GM12878 (cell line): ENCODE measurements around the gene KIAA0319L.

ENCODE experiments used
- MEF2A ChIP-seq: IDR thresholded peaks from 2 replicates; pipeline ENCODE4 v1.6.1; 2011; ENCODE audit warnings: low read depth, mild to moderate bottlenecking, low read length, moderate library complexity; ENCODE audit not compliant: insufficient read depth
- POLR2A ChIP-seq: IDR thresholded peaks from 2 replicates; pipeline ENCODE4 v1.6.1; 2011; ENCODE audit warnings: low read depth, mild to moderate bottlenecking, low read length
- POLR2AphosphoS5 ChIP-seq: IDR thresholded peaks from 2 replicates; pipeline ENCODE4 v1.6.1; 2011; ENCODE audit warnings: mild to moderate bottlenecking, low read length, inconsistent platforms
- REST ChIP-seq: IDR thresholded peaks from 2 replicates; pipeline ENCODE4 v1.6.1; 2012; ENCODE audit warnings: mild to moderate bottlenecking, low read depth, low read length
- RFX5 ChIP-seq: IDR thresholded peaks from 2 replicates; pipeline ENCODE4 v1.6.1; 2011; ENCODE audit warnings: low read depth, low read length, improper control_type of control experiment
- SRF ChIP-seq, 2 experiments: IDR thresholded peaks; 2 replicates each; pipeline ENCODE4 v1.6.1; 2011; ENCODE audit warnings: low read depth in 2 of 2, low read length in 2 of 2, mild to moderate bottlenecking in 1 of 2, moderate library complexity in 1 of 2
- TBL1XR1 ChIP-seq: IDR thresholded peaks from 2 replicates; pipeline ENCODE4 v1.6.1; 2012; ENCODE audit warnings: low read depth, low read length, improper control_type of control experiment
- YBX1 ChIP-seq: fragments of 450-650 bp; IDR thresholded peaks from 2 replicates; pipeline ENCODE4 v1.6.1; 2016; ENCODE audit warnings: antibody characterized with exemption
- TF ChIP-seq, protein P1 (sequence below), 3 experiments: IDR thresholded peaks in 2 of 3; conservative IDR thresholded peaks in 1 of 3; 2 replicates each; pipeline ENCODE4 v1.5.1; 2011; ENCODE audit warnings: low read depth in 3 of 3, low read length in 3 of 3, mild to moderate bottlenecking in 3 of 3, control low read depth in 2 of 3, moderate library complexity in 2 of 3, inconsistent platforms in 1 of 3, mixed read lengths in 1 of 3; ENCODE audit not compliant: control insufficient read depth in 2 of 3, insufficient read depth in 1 of 3; ENCODE audit errors: extremely low read depth in 1 of 3
- TF ChIP-seq, protein P2 (sequence below): fragments of 450-650 bp; IDR thresholded peaks from 2 replicates; pipeline ENCODE4 v1.6.1; 2017; ENCODE audit warnings: mild to moderate bottlenecking

DNA sequence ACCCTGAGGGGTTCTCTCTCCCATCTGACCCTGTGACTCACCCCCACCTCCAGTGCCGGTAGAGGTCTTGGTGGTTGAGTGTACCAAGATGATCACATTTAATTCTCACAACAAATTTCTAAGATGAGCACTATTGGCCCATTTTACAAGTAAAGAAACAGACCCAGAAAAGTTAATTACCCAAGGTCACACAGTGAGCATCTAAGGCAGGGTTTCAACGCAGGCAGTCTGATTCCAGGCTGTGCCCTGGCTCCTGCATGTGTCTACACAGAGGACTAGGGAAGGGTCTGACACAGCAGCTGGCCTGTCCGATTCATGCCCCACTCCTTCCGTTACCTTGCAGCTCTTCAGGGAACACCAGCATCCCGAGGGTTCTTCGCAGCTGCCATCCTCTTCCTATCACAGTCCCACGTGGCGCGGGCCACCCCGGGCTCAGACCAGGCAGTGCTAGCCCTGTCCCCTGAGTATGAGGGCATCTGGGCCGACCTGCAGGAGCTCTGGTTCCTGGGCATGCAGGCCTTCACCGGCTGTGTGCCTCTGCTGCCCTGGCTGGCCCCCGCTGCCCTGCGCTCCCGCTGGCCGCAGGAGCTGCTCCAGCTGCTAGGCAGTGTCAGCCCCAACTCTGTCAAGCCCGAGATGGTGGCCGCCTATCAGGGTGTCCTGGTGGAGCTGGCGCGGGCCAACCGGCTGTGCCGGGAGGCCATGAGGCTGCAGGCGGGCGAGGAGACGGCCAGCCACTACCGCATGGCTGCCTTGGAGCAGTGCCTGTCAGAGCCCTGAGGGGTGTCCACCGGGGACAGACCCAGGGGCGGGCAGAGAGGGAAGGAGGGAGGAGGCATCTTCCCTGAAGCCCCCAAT lies 7.9 kb upstream of the KIAA0319L start:
- no peak for TF ChIP-seq POLR2AphosphoS5
- TF ChIP-seq RFX5 = no peak
- TF ChIP-seq, protein P1, sequence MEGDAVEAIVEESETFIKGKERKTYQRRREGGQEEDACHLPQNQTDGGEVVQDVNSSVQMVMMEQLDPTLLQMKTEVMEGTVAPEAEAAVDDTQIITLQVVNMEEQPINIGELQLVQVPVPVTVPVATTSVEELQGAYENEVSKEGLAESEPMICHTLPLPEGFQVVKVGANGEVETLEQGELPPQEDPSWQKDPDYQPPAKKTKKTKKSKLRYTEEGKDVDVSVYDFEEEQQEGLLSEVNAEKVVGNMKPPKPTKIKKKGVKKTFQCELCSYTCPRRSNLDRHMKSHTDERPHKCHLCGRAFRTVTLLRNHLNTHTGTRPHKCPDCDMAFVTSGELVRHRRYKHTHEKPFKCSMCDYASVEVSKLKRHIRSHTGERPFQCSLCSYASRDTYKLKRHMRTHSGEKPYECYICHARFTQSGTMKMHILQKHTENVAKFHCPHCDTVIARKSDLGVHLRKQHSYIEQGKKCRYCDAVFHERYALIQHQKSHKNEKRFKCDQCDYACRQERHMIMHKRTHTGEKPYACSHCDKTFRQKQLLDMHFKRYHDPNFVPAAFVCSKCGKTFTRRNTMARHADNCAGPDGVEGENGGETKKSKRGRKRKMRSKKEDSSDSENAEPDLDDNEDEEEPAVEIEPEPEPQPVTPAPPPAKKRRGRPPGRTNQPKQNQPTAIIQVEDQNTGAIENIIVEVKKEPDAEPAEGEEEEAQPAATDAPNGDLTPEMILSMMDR (IDR thresholded peaks at IDR 0.05 in 2 of 3, conservative IDR thresholded peaks at IDR 0.05 in 1 of 3; ENCODE audit: control insufficient read depth in 2 of 3, extremely low read depth in 1 of 3, insufficient read depth in 1 of 3, low read depth in 3 of 3, low read length in 3 of 3) = no peak
- TF ChIP-seq REST = no peak
- no peak for TF ChIP-seq SRF (IDR thresholded peaks at IDR 0.05; ENCODE audit: low read depth in 2 of 2, low read length in 2 of 2)
- TF ChIP-seq TBL1XR1 = no peak
- no peak; the same call in 1 of the 2 replicates for TF ChIP-seq POLR2A
- TF ChIP-seq MEF2A = no peak
- TF ChIP-seq, protein P2, sequence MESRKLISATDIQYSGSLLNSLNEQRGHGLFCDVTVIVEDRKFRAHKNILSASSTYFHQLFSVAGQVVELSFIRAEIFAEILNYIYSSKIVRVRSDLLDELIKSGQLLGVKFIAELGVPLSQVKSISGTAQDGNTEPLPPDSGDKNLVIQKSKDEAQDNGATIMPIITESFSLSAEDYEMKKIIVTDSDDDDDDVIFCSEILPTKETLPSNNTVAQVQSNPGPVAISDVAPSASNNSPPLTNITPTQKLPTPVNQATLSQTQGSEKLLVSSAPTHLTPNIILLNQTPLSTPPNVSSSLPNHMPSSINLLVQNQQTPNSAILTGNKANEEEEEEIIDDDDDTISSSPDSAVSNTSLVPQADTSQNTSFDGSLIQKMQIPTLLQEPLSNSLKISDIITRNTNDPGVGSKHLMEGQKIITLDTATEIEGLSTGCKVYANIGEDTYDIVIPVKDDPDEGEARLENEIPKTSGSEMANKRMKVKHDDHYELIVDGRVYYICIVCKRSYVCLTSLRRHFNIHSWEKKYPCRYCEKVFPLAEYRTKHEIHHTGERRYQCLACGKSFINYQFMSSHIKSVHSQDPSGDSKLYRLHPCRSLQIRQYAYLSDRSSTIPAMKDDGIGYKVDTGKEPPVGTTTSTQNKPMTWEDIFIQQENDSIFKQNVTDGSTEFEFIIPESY = no peak
- no peak for TF ChIP-seq YBX1
